Trophoblast cell (in vitro differentiated cells and primary cell): ENCODE results near the gene PLA2G4D.

Source experiments
- DNase-seq, 2 donors: peaks; one replicate each; pipeline ENCODE4 v3.0.0-alpha.2; 2016
- H2AFZ ChIP-seq: 2 replicates; pipeline ENCODE4 v1.6.1; 2013; ENCODE audit warnings: low read length, moderate library complexity, mild to moderate bottlenecking; ENCODE audit not compliant: insufficient read depth, poor library complexity
- H2AK5ac ChIP-seq: 2 replicates; pipeline ENCODE4 v1.6.1; 2013; ENCODE audit warnings: mild to moderate bottlenecking, low read length
- H2BK120ac ChIP-seq: 2 replicates; pipeline ENCODE4 v1.6.1; 2013; ENCODE audit warnings: low read length, mild to moderate bottlenecking, moderate library complexity; ENCODE audit not compliant: insufficient read depth, poor library complexity
- H2BK12ac ChIP-seq: 2 replicates; pipeline ENCODE4 v1.6.1; 2013; ENCODE audit warnings: mild to moderate bottlenecking, low read length, moderate library complexity
- H2BK5ac ChIP-seq: 2 replicates; pipeline ENCODE4 v1.6.1; 2013; ENCODE audit warnings: low read length, low read depth, moderate library complexity, mild to moderate bottlenecking; ENCODE audit not compliant: poor library complexity
- H3K14ac ChIP-seq: 2 replicates; pipeline ENCODE4 v1.6.1; 2013; ENCODE audit warnings: mild to moderate bottlenecking, low read length
- H3K18ac ChIP-seq: 2 replicates; pipeline ENCODE4 v1.6.1; 2013; ENCODE audit warnings: mild to moderate bottlenecking, low read length
- H3K23ac ChIP-seq: 2 replicates; pipeline ENCODE4 v1.6.1; 2013; ENCODE audit warnings: low read length
- H3K27ac ChIP-seq: 2 replicates; pipeline ENCODE4 v1.5.1; 2013; ENCODE audit warnings: low read depth, mild to moderate bottlenecking, inconsistent platforms, low read length, moderate library complexity
- H3K27me3 ChIP-seq: 2 replicates; pipeline ENCODE4 v1.6.1; 2013; ENCODE audit warnings: inconsistent platforms, mild to moderate bottlenecking, low read length, moderate library complexity; ENCODE audit not compliant: insufficient read depth
- H3K36me3 ChIP-seq, 2 experiments: 1 replicate in 1 of 2; 2 replicates in 1 of 2; pipeline ENCODE4 v1.6.1; 2013; ENCODE audit warnings: low read length in 2 of 2, mild to moderate bottlenecking in 2 of 2, moderate library complexity in 1 of 2; ENCODE audit not compliant: insufficient read depth in 2 of 2, control insufficient read depth in 1 of 2
- H3K4ac ChIP-seq: 2 replicates; pipeline ENCODE4 v1.6.1; 2013; ENCODE audit warnings: low read depth, mild to moderate bottlenecking, low read length, moderate library complexity
- H3K4me1 ChIP-seq, 2 experiments: 1 replicate in 1 of 2; 2 replicates in 1 of 2; pipeline ENCODE4 v1.6.1; 2013; ENCODE audit warnings: low read length in 2 of 2, mild to moderate bottlenecking in 2 of 2, moderate library complexity in 1 of 2; ENCODE audit not compliant: insufficient read depth in 2 of 2, control insufficient read depth in 1 of 2
- H3K4me2 ChIP-seq: 2 replicates; pipeline ENCODE4 v1.6.1; 2013; ENCODE audit warnings: inconsistent platforms, mild to moderate bottlenecking, low read length, moderate library complexity
- H3K4me3 ChIP-seq: 2 replicates; pipeline ENCODE4 v1.5.1; 2013; ENCODE audit warnings: mild to moderate bottlenecking, low read depth, low read length, inconsistent platforms
- H3K79me1 ChIP-seq: one replicate; pipeline ENCODE4 v1.6.1; 2013; ENCODE audit warnings: low read length
- H3K79me2 ChIP-seq: 2 replicates; pipeline ENCODE4 v1.6.1; 2013; ENCODE audit warnings: low read length, mild to moderate bottlenecking; ENCODE audit not compliant: control insufficient read depth, insufficient read depth, poor library complexity
- H3K9ac ChIP-seq: 2 replicates; pipeline ENCODE4 v1.6.1; 2013; ENCODE audit warnings: mild to moderate bottlenecking, low read length
- H3K9me3 ChIP-seq: 2 replicates; pipeline ENCODE4 v1.6.1; 2013; ENCODE audit warnings: low read depth, mild to moderate bottlenecking, control low read depth, inconsistent platforms, low read length; ENCODE audit not compliant: insufficient read depth
- H4K12ac ChIP-seq: 2 replicates; pipeline ENCODE4 v1.6.1; 2013; ENCODE audit warnings: low read depth, mild to moderate bottlenecking, low read length, moderate library complexity
- H4K8ac ChIP-seq: 2 replicates; pipeline ENCODE4 v1.6.1; 2013; ENCODE audit warnings: low read depth, mild to moderate bottlenecking, low read length, moderate library complexity
- H4K91ac ChIP-seq: one replicate; pipeline ENCODE4 v1.6.1; 2013; ENCODE audit warnings: low read depth, mild to moderate bottlenecking, low read length, moderate library complexity
- WGBS: extraction: QIAGEN DNeasy Blood & Tissue Kit; methylation state at CpG from one replicate; pipeline ENCODE4 v1.1.7; 2013; ENCODE audit warnings: missing lambda C conversion rate; ENCODE audit not compliant: insufficient read length, insufficient coverage; ENCODE audit errors: extremely low coverage; 5-methylcytosine and 5-hydroxymethylcytosine counted together

PLA2G4D gene

DNA sequence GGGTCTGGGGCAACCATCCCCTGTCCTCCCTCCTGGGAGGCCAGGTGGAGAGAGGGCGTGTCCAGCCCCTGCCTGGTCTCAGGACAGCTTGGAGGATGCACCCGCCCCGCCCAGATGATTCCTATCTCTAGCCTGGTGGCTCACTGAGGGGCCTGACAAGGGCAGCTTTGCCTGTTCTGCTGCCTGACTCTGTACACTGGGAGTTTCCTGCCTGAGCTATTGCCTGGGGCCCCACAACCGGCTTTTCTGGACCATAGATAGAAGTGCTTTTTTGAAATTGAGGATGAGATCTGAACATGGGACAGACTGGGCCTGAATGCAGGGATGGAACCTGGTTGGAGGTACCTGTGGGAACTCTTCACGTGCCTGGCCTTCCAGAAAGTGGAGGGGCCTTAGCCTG, 72.8 kb downstream of the PLA2G4D start:
- no peak overlapping the region for H2BK5ac ChIP-seq
- H3K27me3 ChIP-seq = no peaks in the 10 kb centered on the region
- H3K79me2 ChIP-seq = no peaks in the 10 kb centered on the region
- no peaks in the 10 kb centered on the region for H3K79me1 ChIP-seq
- H2AFZ ChIP-seq = no peak overlapping the region
- H2AK5ac ChIP-seq = no peak overlapping the region
- peak; percentile 70 to 80 for DNase-seq
- H3K18ac ChIP-seq = no peak overlapping the region
- H3K4ac ChIP-seq = no peak overlapping the region
- no peak overlapping the region for H4K12ac ChIP-seq
- H2BK12ac ChIP-seq = no peak overlapping the region
- no peak overlapping the region for H4K8ac ChIP-seq
- H3K4me3 ChIP-seq = no peak overlapping the region
- H3K9me3 ChIP-seq = peaks cover 24% of the 10 kb centered on the region
- no peaks in the 10 kb centered on the region for H3K36me3 ChIP-seq
- no peaks in the 10 kb centered on the region for H3K4me1 ChIP-seq
- no peak overlapping the region for H2BK120ac ChIP-seq
- H4K91ac ChIP-seq = no peak overlapping the region
- no peak overlapping the region for H3K23ac ChIP-seq
- H3K14ac ChIP-seq = no peak overlapping the region
- no peak overlapping the region for H3K4me2 ChIP-seq
- no peak overlapping the region for H3K9ac ChIP-seq
- H3K27ac ChIP-seq = no peak overlapping the region
- WGBS = no CpG with 5 or more reads among the region's 5 CpGs

DNA sequence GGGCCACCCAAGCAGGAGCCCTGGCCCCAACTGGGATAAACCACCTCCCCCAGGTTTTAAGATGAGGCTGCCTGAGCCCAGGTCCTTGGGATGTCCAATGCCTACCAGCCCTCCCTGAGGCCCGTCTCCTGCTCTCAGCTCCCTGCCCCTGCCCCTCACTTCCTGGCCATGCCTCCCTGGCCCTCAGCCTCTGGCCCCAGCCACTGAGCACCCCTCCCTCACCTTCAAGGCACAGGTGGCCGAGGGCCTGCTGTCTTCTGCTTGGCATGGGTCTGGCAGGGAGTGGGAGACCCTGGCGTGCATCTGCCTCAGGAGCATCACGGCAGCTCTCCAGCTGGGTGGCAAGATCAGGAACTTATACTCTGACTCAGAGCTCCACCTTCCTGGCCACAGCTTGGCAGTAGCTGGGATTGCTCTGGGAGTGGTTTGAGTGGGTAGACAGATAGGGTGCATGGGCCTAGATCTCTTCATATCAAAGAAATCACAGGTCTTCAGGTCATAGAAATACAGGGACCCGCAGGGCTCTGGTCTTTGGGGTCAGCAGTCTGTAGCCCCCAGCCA, 73.6 kb downstream of the PLA2G4D start, which contains the start of gene PLA2G4E:
Gene PLA2G4E, minus strand, starts transcription at position 330 of the 561 bp plus-strand sequence. Its CDS starts 12 bp downstream, at position 318.
- H3K27ac ChIP-seq = no peak within 1 kb of the TSS
- no peak within 1 kb of the TSS for H2AFZ ChIP-seq
- H3K14ac ChIP-seq = no peak within 1 kb of the TSS
- no peak within 1 kb of the TSS for H2AK5ac ChIP-seq
- H3K27me3 ChIP-seq = no peaks in the 10 kb centered on the region
- no peak within 1 kb of the TSS for H3K4me2 ChIP-seq
- H4K8ac ChIP-seq = no peak within 1 kb of the TSS
- no peak within 1 kb of the TSS for H3K23ac ChIP-seq
- H4K12ac ChIP-seq = no peak within 1 kb of the TSS
- no peak within 1 kb of the TSS for H2BK120ac ChIP-seq
- H3K4me1 ChIP-seq = no peaks in the 10 kb centered on the region
- no peaks in the 10 kb centered on the region for H3K36me3 ChIP-seq
- H3K9ac ChIP-seq = no peak within 1 kb of the TSS
- no peak for DNase-seq
- WGBS = no CpG with 5 or more reads among the region's 5 CpGs
- H3K4me3 ChIP-seq = no peak within 1 kb of the TSS
- H3K9me3 ChIP-seq = peaks cover 24% of the 10 kb centered on the region
- H3K4ac ChIP-seq = no peak within 1 kb of the TSS
- H3K79me2 ChIP-seq = no peaks in the 10 kb centered on the region
- H3K18ac ChIP-seq = no peak within 1 kb of the TSS
- H2BK5ac ChIP-seq = no peak within 1 kb of the TSS
- H3K79me1 ChIP-seq = no peaks in the 10 kb centered on the region
- no peak within 1 kb of the TSS for H2BK12ac ChIP-seq
- H4K91ac ChIP-seq = no peak within 1 kb of the TSS

DNA sequence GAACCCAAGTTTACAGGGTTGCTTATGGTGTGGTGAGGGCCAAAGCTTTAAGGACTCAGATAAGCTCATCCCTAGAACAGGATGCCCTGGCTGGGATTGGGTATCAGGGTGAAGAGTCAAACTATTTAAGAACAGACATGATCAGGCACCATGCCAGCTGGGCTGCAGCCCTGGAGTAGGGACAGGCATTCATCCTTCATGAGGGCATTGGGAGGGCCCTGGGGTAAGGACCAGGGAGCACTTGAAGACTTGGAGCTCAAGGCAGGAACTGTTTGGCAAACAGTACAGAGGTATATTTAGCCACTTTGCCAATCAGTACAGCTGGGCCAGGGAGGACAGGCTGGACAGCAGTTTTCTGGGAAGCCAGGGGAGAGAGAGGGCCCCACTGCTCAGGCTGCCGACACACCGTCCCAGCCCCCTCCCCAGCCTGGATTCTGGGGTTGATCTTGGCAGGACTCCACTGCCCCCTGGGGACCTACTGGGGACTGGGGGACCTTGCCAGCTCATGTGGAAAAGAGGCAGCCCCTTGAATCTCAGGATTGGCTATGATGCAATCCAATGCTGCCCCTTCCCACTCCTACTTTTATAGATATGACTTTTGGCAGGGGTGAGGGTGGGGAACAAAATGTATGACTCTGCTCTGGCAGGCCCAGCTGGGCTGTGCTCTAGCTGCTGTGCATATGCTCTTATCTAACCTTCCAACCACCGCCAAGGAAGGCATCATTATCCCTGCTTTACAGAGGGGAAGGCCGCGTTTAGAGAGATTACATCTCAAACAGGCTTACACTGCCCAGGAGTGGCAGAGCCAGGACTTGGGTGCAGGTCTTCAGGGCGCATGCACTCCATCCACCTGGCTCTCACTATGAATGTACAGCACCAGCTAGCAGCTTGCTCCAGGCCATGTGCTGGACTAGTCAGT, 75.8 kb downstream of the PLA2G4D start:
- no peak overlapping the region for H2AK5ac ChIP-seq
- H3K36me3 ChIP-seq = no peaks in the 10 kb centered on the region
- H2BK5ac ChIP-seq = no peak overlapping the region
- DNase-seq = no peak
- no peak overlapping the region for H3K9ac ChIP-seq
- no CpG with 5 or more reads among the region's 6 CpGs for WGBS
- no peaks in the 10 kb centered on the region for H3K4me1 ChIP-seq
- H3K14ac ChIP-seq = no peak overlapping the region
- no peak overlapping the region for H2AFZ ChIP-seq
- no peak overlapping the region for H2BK120ac ChIP-seq
- H3K4me2 ChIP-seq = no peak overlapping the region
- H3K27me3 ChIP-seq = no peaks in the 10 kb centered on the region
- no peak overlapping the region for H4K12ac ChIP-seq
- no peak overlapping the region for H4K91ac ChIP-seq
- H3K18ac ChIP-seq = no peak overlapping the region
- no peak overlapping the region for H3K27ac ChIP-seq
- H3K79me1 ChIP-seq = no peaks in the 10 kb centered on the region
- H2BK12ac ChIP-seq = no peak overlapping the region
- no peak overlapping the region for H3K23ac ChIP-seq
- no peak overlapping the region for H3K4ac ChIP-seq
- peaks cover 15% of the 10 kb centered on the region for H3K9me3 ChIP-seq
- no peaks in the 10 kb centered on the region for H3K79me2 ChIP-seq
- no peak overlapping the region for H3K4me3 ChIP-seq
- no peak overlapping the region for H4K8ac ChIP-seq
